Glomerular endothelial cell (primary cell): Measurements from ENCODE around the gene PRDM2. TPM values are rescaled to one million over a fixed set of nuclear protein-coding genes. Genes with fewer than 3 reads are reported as not detected.

Experiments used
- DNase-seq: peaks from one replicate; pipeline ENCODE4 v3.0.0-alpha.2; 2011; ENCODE audit warnings: low read depth, low spot score; ENCODE audit errors: extremely low read depth
- total RNA-seq: library from RNA; depleted of rRNA; stranded (reverse); fragments of >200 nt; gene quantifications from 2 replicates; pipeline ENCODE4 v1.2.3, GENCODE V29; 2015

PRDM2 gene
- total RNA-seq, 1 donor from 2014 or later: 25.7 TPM

GRCh38 chr1:13829152-13829769 is 129.3 kb downstream of the PRDM2 start:
- DNase-seq: no peak

- DNase-seq: no peak
These were observed 130.2 kb downstream of the PRDM2 start for GRCh38 chr1:13830170-13830569.

GRCh38 chr1:13830616-13831280 is 130.8 kb downstream of the PRDM2 start:
- no peak for DNase-seq

- no peak for DNase-seq
These were observed 132.1 kb downstream of the PRDM2 start for GRCh38 chr1:13832100-13832499.

- DNase-seq: no peak
These were observed 132.5 kb downstream of the PRDM2 start for GRCh38 chr1:13832536-13832935.

GRCh38 chr1:13836136-13836535 is 136.1 kb downstream of the PRDM2 start:
- DNase-seq: no peak

GRCh38 chr1:13836631-13837030 is 136.6 kb downstream of the PRDM2 start:
- no peak for DNase-seq

GRCh38 chr1:13838236-13838635 is 138.2 kb downstream of the PRDM2 start:
- DNase-seq: no peak

- no peak for DNase-seq
These were observed 142.5 kb downstream of the PRDM2 start for GRCh38 chr1:13842497-13842896.

- no peak for DNase-seq
These were observed 151.7 kb downstream of the PRDM2 start for GRCh38 chr1:13851726-13852125.

GRCh38 chr1:13855554-13855953 is 155.6 kb downstream of the PRDM2 start:
- DNase-seq: no peak

GRCh38 chr1:13860031-13860430 is 160.0 kb downstream of the PRDM2 start:
- no peak for DNase-seq

- DNase-seq: no peak
These were observed 164.8 kb downstream of the PRDM2 start for GRCh38 chr1:13864760-13865159.

- DNase-seq: no peak
These were observed 165.9 kb downstream of the PRDM2 start for GRCh38 chr1:13865851-13866250.

- no peak for DNase-seq
These were observed 167.6 kb downstream of the PRDM2 start for GRCh38 chr1:13867603-13868002.

GRCh38 chr1:13869172-13869797 is 169.3 kb downstream of the PRDM2 start:
- no peak for DNase-seq

- DNase-seq: no peak
These were observed 171.4 kb downstream of the PRDM2 start for GRCh38 chr1:13871413-13871812.

GRCh38 chr1:13871886-13872285 is 171.9 kb downstream of the PRDM2 start:
- no peak for DNase-seq

- no peak for DNase-seq
These were observed 173.0 kb downstream of the PRDM2 start for GRCh38 chr1:13873032-13873431.
